ENCODE data around the gene RASGRF1.

GRCh38 chr15:79067969-79068368, 22.6 kb downstream of the RASGRF1 start:
- TF ChIP-seq CTCF (IDR thresholded peaks at IDR 0.05; ENCODE audit: low read depth, low read length) (no peak), POLR2A (IDR thresholded peaks at IDR 0.05; ENCODE audit: extremely low read depth, insufficient read length) (no peak), MAX (IDR thresholded peaks at IDR 0.05; ENCODE audit: low read depth, low read length) (no peak), MYC (IDR thresholded peaks at IDR 0.05; ENCODE audit: low read depth, low read length) (no peak)

Data from NB4 (cell line).